ENCODE measurements around the gene LLGL2.
A peak's percentile ranks its signal among the peaks of the same experiment; 100 is the strongest.
"Not testable (repeated sequence)": the region's sequence is repeated elsewhere in the genome, so short reads cannot be mapped to it uniquely, and the experiment has no call there.

The LLGL2 gene, protein sequence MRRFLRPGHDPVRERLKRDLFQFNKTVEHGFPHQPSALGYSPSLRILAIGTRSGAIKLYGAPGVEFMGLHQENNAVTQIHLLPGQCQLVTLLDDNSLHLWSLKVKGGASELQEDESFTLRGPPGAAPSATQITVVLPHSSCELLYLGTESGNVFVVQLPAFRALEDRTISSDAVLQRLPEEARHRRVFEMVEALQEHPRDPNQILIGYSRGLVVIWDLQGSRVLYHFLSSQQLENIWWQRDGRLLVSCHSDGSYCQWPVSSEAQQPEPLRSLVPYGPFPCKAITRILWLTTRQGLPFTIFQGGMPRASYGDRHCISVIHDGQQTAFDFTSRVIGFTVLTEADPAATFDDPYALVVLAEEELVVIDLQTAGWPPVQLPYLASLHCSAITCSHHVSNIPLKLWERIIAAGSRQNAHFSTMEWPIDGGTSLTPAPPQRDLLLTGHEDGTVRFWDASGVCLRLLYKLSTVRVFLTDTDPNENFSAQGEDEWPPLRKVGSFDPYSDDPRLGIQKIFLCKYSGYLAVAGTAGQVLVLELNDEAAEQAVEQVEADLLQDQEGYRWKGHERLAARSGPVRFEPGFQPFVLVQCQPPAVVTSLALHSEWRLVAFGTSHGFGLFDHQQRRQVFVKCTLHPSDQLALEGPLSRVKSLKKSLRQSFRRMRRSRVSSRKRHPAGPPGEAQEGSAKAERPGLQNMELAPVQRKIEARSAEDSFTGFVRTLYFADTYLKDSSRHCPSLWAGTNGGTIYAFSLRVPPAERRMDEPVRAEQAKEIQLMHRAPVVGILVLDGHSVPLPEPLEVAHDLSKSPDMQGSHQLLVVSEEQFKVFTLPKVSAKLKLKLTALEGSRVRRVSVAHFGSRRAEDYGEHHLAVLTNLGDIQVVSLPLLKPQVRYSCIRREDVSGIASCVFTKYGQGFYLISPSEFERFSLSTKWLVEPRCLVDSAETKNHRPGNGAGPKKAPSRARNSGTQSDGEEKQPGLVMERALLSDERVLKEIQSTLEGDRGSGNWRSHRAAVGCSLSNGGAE

DNA sequence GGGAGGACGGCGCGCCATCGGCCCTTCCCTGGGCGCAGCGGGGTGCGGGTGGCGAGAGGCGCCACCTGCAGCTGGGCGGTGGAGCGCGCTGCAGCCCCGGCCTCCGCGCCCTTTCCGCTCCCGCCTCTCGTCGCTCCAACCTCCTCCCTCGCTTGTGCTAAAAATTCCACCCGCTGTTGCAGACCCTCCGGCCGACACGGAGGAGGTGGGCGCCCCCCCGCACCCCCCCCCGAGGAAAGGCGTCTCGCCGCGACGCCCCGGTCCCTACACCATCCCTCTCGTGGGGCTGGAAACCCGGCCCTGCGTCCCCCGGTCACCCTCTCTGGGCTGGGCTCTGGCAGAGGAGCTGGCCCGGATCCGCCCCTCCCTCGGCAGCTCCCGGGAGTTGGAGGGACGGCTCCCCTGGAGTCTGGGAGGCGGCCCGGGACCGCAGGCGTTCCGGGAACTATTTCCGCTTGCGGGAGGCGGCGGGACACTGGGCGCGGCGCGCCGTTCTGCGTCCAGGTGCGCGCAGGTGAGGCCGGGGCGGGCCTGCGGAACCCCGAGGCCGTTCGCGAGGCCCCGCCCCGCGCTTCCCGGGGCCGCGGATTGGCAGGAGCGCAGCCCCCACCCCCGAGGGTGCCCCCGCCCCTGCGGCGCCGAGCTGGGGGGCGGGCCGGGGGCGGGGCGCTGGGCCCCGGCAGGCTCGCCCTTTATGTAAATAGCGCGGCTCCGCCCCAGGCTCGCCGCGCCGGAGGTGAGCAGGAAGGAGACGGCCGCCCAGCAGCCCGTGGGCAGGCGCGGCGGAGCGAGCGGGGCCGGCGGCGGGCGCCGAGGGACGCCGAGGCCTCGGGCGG lies at the start of gene LLGL2:
TSS of gene LLGL2 (plus strand) at position 728 of the 836 bp plus-strand sequence. CDS start 17,730 bp downstream, outside the sequence.
- H3K4me3 ChIP-seq (ENCODE audit: low read length) = peak within 1 kb of the TSS; percentile 62; the same call in 1 of the 2 replicates
- TF ChIP-seq ZNF274 (IDR thresholded peaks at IDR 0.05; ENCODE audit: low read depth, low read length) = no peak

DNA sequence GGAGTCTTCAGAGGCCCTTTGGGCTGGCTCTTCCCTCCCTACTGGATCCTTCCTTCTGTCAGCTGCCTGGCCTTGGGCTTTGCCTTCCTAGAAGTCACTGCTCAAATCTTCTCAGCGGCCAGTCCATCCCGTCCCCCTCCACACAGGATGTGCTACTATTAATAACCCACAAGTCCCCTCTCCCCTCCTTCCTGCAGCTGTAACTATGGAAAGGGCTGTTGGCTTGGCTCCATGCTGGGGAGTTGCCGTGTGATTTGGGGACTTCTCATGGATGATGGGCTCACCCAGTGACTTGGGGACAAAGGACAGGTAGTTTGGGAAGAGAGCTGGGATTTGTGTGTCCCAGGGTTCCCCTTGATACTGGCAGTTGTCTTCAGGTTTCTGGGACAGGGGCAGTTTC lies 49.6 kb upstream of the LLGL2 start:
- TF ChIP-seq ZNF274 (IDR thresholded peaks at IDR 0.05; ENCODE audit: low read depth, low read length) = no peak
- no peak overlapping the region for H3K4me3 ChIP-seq (ENCODE audit: low read length)

DNA sequence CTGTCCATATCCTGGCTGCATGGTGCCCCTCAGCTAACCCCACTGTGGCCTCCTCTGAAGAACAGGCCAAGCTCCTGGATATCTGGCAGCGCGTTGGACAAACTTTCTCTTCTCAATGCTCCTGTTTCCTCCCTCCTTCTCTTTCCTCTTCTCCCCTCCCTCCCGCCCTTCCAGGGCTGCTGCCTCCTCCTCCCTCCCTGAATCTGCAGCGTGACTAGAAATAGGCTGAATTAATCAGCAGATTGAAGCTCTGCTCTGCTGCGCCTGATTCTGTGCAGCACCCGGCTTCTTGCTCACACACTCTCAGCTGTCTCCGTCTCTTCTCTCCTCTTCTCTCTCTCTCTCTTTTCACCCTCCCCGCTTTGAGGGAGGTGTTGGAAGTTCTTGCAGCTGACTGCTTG lies 49.2 kb upstream of the LLGL2 start:
- no peak overlapping the region for H3K4me3 ChIP-seq (ENCODE audit: low read length)
- no peak for TF ChIP-seq ZNF274 (IDR thresholded peaks at IDR 0.05; ENCODE audit: low read depth, low read length)

DNA sequence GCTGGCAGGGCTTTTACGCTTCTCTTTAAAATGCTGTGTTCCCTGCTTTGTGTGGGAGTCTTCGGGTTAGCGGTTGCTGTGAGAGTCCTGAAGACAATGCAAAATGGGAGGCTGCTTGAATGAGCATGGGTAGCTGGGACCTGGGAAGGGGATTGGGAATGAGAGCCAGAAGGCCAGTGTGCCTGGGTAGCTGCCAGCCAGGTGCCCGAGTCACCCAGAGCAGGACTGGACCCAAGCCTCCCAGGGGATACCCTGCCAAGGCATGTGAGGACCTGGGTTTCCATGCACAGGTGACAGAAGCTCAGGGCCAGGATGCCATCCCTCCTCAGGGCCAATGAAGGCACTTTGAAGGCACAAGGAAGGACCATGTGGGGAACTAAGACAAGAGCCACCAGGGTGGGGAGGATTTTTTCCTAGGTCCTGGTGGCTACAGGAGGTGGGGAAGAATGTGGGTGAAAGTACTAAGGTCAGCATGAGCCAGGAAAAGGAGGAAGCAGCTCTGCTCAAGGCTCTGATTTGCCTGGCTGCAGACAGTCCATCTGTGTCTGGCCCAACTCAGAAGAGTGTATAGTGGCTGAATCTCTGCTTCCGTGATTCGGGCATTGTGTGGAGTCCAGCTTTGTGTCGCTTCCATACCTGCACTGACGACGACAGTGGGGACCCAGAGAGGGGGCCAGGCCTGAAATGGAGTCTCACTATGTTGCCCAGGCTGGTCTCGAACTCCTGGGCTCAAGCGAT lies 48.6 kb upstream of the LLGL2 start:
- H3K4me3 ChIP-seq (ENCODE audit: low read length) = no peak overlapping the region
- TF ChIP-seq ZNF274 (IDR thresholded peaks at IDR 0.05; ENCODE audit: low read depth, low read length) = no peak

DNA sequence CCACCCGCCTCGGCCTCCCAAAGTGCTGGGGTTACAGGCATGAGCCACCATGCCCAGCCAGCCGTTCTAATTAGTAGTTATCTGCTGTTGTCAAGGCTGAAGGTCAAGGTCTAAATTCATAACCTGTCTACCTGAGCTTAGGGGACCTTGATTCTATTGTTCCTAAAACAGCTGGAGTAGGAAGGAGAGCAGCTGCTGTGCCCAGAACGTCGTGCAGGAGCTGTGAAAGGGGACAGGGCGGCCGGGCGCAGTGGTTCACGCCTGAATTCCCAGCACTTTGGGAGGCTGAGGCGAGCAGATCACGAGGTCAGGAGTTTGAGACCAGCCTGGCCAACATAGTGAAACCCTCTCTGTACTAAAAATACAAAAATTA lies 48.0 kb upstream of the LLGL2 start:
- H3K4me3 ChIP-seq (ENCODE audit: low read length) = not testable (repeated sequence)

DNA sequence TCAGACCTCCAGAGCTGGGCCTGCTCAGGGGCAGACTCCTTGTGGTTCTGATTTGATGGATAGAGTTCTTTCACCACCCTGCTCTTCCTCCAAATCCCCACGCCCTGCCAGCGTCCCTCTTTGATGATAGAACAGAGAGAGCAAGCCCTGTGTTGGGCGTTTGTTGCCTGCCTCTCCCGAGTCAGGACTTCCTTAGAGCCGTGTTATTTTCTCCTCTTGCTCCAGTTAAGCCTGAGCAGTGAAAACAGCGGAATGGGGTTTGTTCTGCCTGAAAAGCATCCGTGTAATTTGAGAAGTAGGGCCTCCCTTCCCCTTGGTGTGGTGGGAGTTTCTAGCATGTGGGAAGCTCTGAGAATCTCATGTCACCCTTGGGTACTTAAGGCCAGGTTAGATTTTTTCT lies 47.0 kb upstream of the LLGL2 start:
- no peak for TF ChIP-seq ZNF274 (IDR thresholded peaks at IDR 0.05; ENCODE audit: low read depth, low read length)
- H3K4me3 ChIP-seq (ENCODE audit: low read length) = no peak overlapping the region

DNA sequence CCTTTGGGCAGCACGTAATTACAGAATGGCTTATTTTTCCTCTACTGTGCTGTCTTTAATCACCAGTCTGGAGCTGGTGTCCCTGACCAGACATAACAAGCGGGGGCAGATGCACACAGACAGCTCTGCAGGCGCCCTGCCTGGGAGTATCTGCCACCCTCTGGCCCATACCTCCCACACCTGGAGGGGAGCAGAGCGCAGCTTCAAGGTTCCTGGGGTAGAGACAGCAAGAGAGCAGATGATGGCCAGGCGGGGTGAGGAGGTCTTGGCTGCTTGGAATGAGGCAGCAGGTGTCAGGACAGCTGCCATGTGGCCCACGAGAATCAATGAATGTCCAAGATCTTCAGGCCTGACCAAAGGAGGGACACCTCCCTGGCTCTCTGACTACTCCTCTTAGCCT lies 45.2 kb upstream of the LLGL2 start:
- no peak for TF ChIP-seq ZNF274 (IDR thresholded peaks at IDR 0.05; ENCODE audit: low read depth, low read length)
- no peak overlapping the region for H3K4me3 ChIP-seq (ENCODE audit: low read length)

DNA sequence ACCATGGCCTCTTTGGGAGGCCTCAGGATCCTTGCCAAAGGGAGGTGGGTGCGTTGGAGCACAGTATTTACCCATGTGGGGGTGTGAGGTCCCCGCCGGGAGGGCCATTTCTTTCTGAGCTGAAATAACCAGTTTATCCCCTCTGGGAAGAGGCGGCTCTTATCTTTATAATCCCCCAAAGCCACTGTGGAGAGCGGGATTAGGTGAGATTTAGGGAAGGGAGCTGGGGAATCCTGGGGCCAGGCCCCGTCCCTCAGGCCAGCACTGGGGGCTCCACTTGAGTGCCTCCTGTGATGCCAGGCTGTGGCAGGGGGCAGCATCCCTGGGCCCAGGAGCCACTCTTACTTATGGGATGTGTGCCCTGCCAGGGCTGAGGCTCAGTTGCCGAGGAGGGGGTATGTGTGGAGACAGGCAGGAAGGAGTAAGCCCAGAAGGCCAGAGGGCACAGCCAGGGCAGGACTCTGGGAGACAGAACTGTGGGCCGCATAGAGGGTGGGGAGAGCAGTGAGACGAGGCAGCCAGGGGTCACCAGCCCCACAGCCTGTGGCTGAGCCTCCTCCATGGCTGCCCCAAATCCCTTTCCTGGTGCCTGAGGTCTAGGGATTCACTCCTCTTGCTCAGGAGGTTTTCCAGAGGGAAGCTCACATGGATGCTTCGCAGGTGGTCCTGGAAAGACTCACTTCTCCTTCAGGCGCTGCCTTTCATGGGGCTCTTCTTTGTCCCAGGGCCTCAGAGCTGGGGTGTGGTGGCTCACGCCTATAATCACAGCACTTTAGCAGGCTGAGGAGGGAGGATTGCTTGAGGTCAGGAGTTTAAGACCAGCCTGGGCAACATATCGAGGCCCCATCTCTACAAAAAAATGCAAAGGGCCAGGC lies 44.1 kb upstream of the LLGL2 start:
- TF ChIP-seq ZNF274 (IDR thresholded peaks at IDR 0.05; ENCODE audit: low read depth, low read length) = no peak
- H3K4me3 ChIP-seq (ENCODE audit: low read length) = no peak overlapping the region

DNA sequence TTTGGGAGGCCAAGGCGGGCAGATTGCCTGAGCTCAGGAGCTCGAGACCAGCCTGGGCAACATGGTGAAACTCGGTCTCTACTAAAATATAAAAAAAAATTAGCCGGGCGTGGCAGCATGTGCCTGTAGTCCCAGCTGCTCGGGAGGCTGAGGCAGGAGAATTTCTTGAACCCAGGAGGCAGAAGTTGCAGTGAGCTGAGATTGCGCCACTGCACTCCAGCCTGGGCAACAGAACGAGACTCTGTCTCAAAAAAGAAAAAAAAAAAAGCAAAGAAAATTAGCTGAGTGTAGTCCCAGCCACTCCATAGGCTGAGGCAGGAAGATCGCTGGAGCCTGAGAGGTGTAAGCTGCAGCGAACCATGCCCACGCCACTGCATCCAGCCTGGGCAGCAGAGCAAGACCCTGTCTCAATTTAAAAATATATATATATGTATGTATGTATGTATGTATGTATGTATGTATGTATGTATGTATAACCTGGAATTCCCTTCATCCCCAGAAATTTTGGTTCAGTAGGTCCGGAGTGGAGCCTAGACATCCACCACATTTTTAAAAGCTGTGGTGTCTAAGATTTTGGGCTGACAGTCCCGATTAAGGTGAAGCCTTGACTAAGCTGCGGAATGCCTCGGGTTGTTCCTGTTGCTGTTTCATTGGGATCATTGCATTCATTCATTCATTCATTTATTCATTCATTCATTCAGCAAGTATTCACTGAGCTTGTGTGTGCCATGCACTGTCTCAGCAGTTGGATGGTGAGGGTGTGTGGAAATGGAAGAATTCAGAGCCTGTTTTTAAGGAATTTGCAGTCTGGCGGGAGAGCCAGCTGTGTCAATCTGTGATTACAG lies 43.2 kb upstream of the LLGL2 start:
- no peak for TF ChIP-seq ZNF274 (IDR thresholded peaks at IDR 0.05; ENCODE audit: low read depth, low read length)
- H3K4me3 ChIP-seq (ENCODE audit: low read length) = no peak overlapping the region

DNA sequence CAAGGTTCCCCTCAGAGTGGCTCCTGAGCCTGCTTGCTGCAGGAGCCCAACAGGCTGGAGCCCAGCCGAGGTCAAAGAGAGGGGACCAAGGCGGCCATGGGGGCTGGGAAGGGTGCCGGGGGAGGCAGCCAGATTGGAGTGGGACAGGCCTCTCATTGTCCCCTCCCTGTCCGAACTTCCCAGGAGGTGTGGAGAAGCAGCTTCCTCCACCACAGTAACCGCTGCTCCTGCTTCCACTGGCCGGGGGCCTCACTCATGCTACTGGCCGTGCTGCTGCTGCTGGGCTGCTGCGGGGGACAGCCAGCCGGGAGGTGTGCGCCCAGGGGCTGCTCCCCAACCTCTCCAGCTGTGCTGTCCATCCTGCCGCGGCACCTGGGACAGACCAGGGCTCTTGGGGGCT lies 39.8 kb upstream of the LLGL2 start:
- no peak overlapping the region for H3K4me3 ChIP-seq (ENCODE audit: low read length)
- no peak for TF ChIP-seq ZNF274 (IDR thresholded peaks at IDR 0.05; ENCODE audit: low read depth, low read length)

DNA sequence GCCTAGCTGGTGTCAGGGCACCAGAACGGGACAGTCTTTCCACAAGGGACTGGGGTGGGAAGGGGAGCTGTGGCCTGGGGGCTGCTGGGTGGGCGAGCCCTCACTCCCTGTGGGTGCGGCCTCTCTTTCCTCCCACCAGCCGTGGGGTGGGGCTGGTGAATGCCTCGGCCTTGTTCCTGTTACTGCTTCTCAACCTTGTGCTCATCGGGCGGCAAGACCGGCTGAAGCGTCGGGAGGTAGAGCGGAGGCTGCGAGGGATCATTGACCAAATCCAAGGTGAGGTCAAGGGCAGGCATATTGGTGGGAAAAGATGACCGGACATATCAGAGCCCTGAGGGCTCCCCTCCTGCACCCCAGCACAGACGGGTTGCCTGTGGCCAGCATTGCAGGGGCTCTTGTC lies 39.3 kb upstream of the LLGL2 start:
- no peak overlapping the region for H3K4me3 ChIP-seq (ENCODE audit: low read length)
- TF ChIP-seq ZNF274 (IDR thresholded peaks at IDR 0.05; ENCODE audit: low read depth, low read length) = no peak

DNA sequence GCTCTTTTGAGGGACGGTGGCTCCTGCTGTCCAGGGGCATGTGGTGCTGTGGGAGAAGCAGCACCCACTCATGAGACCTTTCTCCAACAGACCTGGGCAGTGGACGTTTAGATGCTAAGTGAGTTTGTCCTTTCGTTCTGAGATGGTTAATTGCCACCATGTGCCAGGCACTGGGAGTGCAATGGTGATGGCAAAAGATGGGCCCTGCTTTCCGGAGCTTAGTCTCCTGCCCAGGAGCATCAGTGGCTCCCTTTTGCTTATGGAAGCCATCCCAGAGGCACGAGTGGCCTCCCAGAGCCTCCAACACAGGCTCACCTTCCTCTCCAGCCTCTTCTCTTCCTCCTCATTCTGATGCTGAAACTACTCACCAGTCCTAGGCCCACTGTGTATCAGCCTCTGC lies 38.5 kb upstream of the LLGL2 start:
- H3K4me3 ChIP-seq (ENCODE audit: low read length) = no peak overlapping the region

More for the DNA sequence above, 38.5 kb upstream of the LLGL2 start:
- no peak for TF ChIP-seq ZNF274 (IDR thresholded peaks at IDR 0.05; ENCODE audit: low read depth, low read length)
